Panc1 (cell line): ENCODE results near the gene EPGN. TPM values are rescaled to one million over a fixed set of nuclear protein-coding genes. Genes with fewer than 3 reads are reported as not detected.

ENCODE experiments used
- ATAC-seq: fragments of 200-7000 bp; cut with Tn5 transposase; 2 replicates; pipeline ENCODE4 v1.9.1; 2020; ENCODE audit warnings: mild to moderate bottlenecking, moderate library complexity
- BruUV-seq: library from RNA; stranded (reverse); fragments of 400-500 nt; replicated peaks from 2 replicates; lab custom pipeline; 2021; lab: Mats Ljungman, UMichigan
- CTCF ChIA-PET: fragments of 300-600 bp; sonication (Branson Sonifier 250); formaldehyde crosslinking; loops from one replicate; lab custom pipeline; 2022; ENCODE audit warnings: antibody characterized with exemption; lab: Charles Lee
- POLR2A ChIA-PET: fragments of 300-600 bp; sonication (Branson Sonifier 250); formaldehyde crosslinking; loops from one replicate; lab custom pipeline; 2022; ENCODE audit warnings: antibody characterized with exemption; lab: Charles Lee
- DNase-seq: peaks from one replicate; pipeline ENCODE4 v3.0.0-alpha.2; 2010; ENCODE audit warnings: low read depth, low spot score
- H3K27ac ChIP-seq: 2 replicates; pipeline ENCODE4 v1.5.1; 2011; ENCODE audit warnings: mild to moderate bottlenecking, low read length, inconsistent platforms
- H3K27me3 ChIP-seq: fragments of 200-500 bp; sonication (Bioruptor generic); 2 replicates; pipeline ENCODE4 v1.6.0; 2014; ENCODE audit warnings: low read length, inconsistent platforms; ENCODE audit not compliant: control insufficient read depth, insufficient read depth
- H3K36me3 ChIP-seq: fragments of 200-500 bp; sonication (Bioruptor generic); 2 replicates; pipeline ENCODE4 v1.5.1; 2014; ENCODE audit warnings: inconsistent platforms, mild to moderate bottlenecking, low read length, moderate library complexity; ENCODE audit not compliant: control insufficient read depth, insufficient read depth
- H3K4me1 ChIP-seq: 2 replicates; pipeline ENCODE4 v1.5.1; 2011; ENCODE audit warnings: inconsistent platforms, mild to moderate bottlenecking, low read length, moderate library complexity; ENCODE audit not compliant: control insufficient read depth, insufficient read depth
- H3K4me3 ChIP-seq, 2 experiments: 2 replicates each; pipeline ENCODE4 v1.5.1; 2011 to 2012; ENCODE audit warnings: low read depth in 2 of 2, low read length in 2 of 2, mild to moderate bottlenecking in 2 of 2, inconsistent platforms in 1 of 2, moderate library complexity in 1 of 2
- H3K9me3 ChIP-seq: fragments of 200-500 bp; sonication (Bioruptor generic); 2 replicates; pipeline ENCODE4 v1.5.1; 2014; ENCODE audit warnings: low read depth, mild to moderate bottlenecking, inconsistent platforms, low read length, moderate library complexity; ENCODE audit not compliant: control insufficient read depth, insufficient read depth
- CTCF ChIP-seq: fragments of 450-650 bp; IDR thresholded peaks from 2 replicates; pipeline ENCODE4 v1.5.1; 2017; ENCODE audit warnings: mild to moderate bottlenecking
- POLR2AphosphoS5 ChIP-seq: IDR thresholded peaks from 2 replicates; pipeline ENCODE4 v1.6.1; 2012; ENCODE audit warnings: mild to moderate bottlenecking, low read depth, low read length, moderate library complexity
- REST ChIP-seq, 2 experiments: IDR thresholded peaks; 2 replicates each; pipeline ENCODE4 v1.6.1; 2011 to 2012; ENCODE audit warnings: low read depth in 2 of 2, control low read depth in 1 of 2, low read length in 1 of 2, mild to moderate bottlenecking in 1 of 2, moderate library complexity in 1 of 2; ENCODE audit not compliant: insufficient read depth in 1 of 2
- SIN3A ChIP-seq: IDR thresholded peaks from 2 replicates; pipeline ENCODE4 v1.6.1; 2012; ENCODE audit warnings: low read depth, mild to moderate bottlenecking, low read length, moderate library complexity, borderline replicate concordance; ENCODE audit not compliant: insufficient read depth
- TCF7L2 ChIP-seq: IDR thresholded peaks from 2 replicates; pipeline ENCODE4 v1.6.1; 2011; ENCODE audit warnings: mild to moderate bottlenecking, low read depth, low read length, inconsistent platforms
- in situ Hi-C: cut with HindIII; loops from 2 replicates; pipeline ENCODE4 v1.10.0; 2016; ENCODE audit warnings: low sequenced_read_pairs, low pct_unique_long_range_greater_than_20kb
- intact Hi-C: fragments of 100-400 bp; cut with micrococcal nuclease; formaldehyde crosslinking; loops from one replicate; pipeline ENCODE4 v1.10.0; 2022; ENCODE audit not compliant: unreplicated experiment
- total RNA-seq: library from RNA; stranded (reverse); gene quantifications from one replicate; pipeline ENCODE4 v1.2.1, GENCODE V29; 2021; ENCODE audit not compliant: unreplicated experiment

The EPGN gene
- total RNA-seq, 1 experiment from 2014 or later: not detected

GRCh38 chr4:74328501-74328900, 20.2 kb downstream of the EPGN start:
- no TSS peak for BruUV-seq
- H3K27me3 ChIP-seq: no peaks in the 10 kb centered on the region
- ATAC-seq (no peak), DNase-seq (no peak)
- POLR2A ChIA-PET: no interaction called here
- in situ Hi-C loops (no loop called here), intact Hi-C loops (no loop called here)
- H3K9me3 ChIP-seq: no peaks in the 10 kb centered on the region
- H3K4me1 ChIP-seq: no peaks in the 10 kb centered on the region
- no peak overlapping the region for H3K4me3 ChIP-seq
- CTCF ChIA-PET: no interaction called here
- TF ChIP-seq CTCF (no peak), TCF7L2 (no peak), SIN3A (no peak), REST (IDR thresholded peaks at IDR 0.05; ENCODE audit: insufficient read depth in 1 of 2, low read depth in 2 of 2, low read length in 1 of 2) (no peak), POLR2AphosphoS5 (no peak)
- no peaks in the 10 kb centered on the region for H3K36me3 ChIP-seq
- H3K27ac ChIP-seq: no peak overlapping the region

- Histone ChIP-seq H3K36me3 (no peaks in the 10 kb centered on the region), H3K4me1 (no peaks in the 10 kb centered on the region), H3K4me3 (no peak overlapping the region), H3K27ac (no peak overlapping the region), H3K9me3 (no peaks in the 10 kb centered on the region), H3K27me3 (no peaks in the 10 kb centered on the region)
- no peak for ATAC-seq
- ChIA-PET POLR2A (no interaction called here), CTCF (no interaction called here)
- no peak for TF ChIP-seq SIN3A
- no peak for TF ChIP-seq POLR2AphosphoS5
- TF ChIP-seq CTCF: no peak
- TF ChIP-seq REST (IDR thresholded peaks at IDR 0.05; ENCODE audit: insufficient read depth in 1 of 2, low read depth in 2 of 2, low read length in 1 of 2): no peak
- no peak for TF ChIP-seq TCF7L2
- in situ Hi-C loops: no loop called here
- intact Hi-C loops: no loop called here
- no TSS peak for BruUV-seq
- DNase-seq: no peak
These were observed 21.0 kb downstream of the EPGN start for GRCh38 chr4:74329307-74329706.
